GM13977 (cell line): ENCODE results near the gene DUSP22.

Source experiments
- DNase-seq: peaks from one replicate; pipeline ENCODE4 v3.0.0; 2012; ENCODE audit warnings: low spot score
- CTCF ChIP-seq: IDR thresholded peaks from 2 replicates; pipeline ENCODE4 v1.5.1; 2012; ENCODE audit warnings: mild to moderate bottlenecking, control low read depth; ENCODE audit not compliant: insufficient read depth; ENCODE audit errors: extremely low read depth, missing control alignments
- in situ Hi-C: fragments of 300-500 bp; cut with MboI; formaldehyde crosslinking; loops from one replicate; pipeline ENCODE4 v1.12.0; 2022; ENCODE audit warnings: low sequenced_read_pairs, low pct_unique_long_range_greater_than_20kb, mixed read lengths, inconsistent platforms; ENCODE audit not compliant: unreplicated experiment

The DUSP22 gene

GRCh38 chr6:259901-260508 lies 32.3 kb upstream of the DUSP22 start:
- TF ChIP-seq CTCF, result no peak
- in situ Hi-C loops, result no loop called here
- peak; percentile 80 for DNase-seq

DNA sequence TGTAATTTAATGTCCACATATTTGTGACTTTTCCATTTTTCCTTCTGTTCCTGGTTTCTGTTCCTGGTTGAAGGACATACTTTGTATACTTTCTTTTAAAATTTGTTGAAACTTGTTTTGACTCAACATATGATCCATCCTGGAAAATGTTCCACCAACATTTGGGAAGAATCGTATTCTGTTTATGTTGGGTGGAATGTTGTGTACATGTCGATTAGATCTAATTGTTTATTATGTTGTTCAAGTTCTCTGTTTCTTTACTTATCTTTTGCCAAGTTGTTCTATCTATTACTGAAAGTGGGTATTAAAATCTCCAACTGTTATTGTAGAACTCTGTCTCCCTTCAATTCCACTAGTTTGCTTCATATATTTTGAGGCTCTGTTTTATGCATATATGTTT lies 27.7 kb upstream of the DUSP22 start:
- TF ChIP-seq CTCF, result no peak
- in situ Hi-C loops, result no loop called here
- no peak for DNase-seq

DNA sequence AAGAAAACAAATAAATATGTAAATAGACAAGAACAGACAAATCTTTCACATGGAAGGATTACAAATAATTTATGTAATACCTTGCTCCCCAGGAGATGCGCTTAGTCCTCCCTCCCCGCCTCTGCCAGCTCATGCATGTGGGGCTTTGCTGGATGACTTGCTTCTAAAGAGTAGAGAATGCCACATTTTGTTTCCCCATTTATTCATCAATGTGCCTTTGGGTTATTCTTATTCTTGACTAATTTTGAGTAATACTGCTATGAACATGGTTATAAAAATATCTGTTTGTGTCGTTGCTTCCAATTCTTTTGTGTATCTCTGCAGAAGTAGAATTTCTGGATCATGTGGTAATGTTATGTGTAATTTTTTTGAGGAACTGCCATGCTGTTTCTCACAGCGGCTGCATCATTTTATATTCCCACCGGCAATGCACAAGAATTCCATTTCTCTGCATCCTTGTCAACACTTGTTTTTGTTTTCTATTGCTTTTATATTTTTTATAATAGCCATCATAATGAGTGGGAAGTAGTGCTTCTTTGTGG lies 23.8 kb upstream of the DUSP22 start:
- no peak for DNase-seq
- in situ Hi-C loops, result no loop called here
- no peak for TF ChIP-seq CTCF

- no peak for TF ChIP-seq CTCF
- in situ Hi-C loops, result no loop called here
- DNase-seq, result no peak
Observed at GRCh38 chr6:273551-274058, 18.7 kb upstream of the DUSP22 start.

DNA sequence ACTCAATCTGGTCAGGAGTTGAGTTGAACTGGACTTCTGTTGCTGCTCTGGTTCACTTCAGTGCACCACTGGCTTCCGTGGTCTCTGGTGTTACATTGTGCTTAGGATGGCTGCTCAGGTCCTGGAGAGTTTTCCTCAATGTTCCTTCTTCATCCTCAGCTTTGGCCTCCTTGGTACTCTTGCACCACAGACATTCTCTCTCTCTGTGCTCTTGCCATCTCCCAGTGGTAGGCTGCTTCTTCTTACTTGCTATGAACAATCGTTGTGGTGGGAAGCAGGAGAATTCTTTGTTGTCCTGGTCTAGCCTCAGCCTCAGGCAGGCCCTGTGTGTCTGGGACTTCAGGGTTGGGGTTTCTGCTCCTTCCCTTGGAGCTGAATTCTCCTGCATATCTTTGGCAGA lies 14.5 kb upstream of the DUSP22 start:
- TF ChIP-seq CTCF, result no peak
- DNase-seq, result no peak
- in situ Hi-C loops, result no loop called here

GRCh38 chr6:278494-278893 lies 13.8 kb upstream of the DUSP22 start:
- in situ Hi-C loops, result no loop called here
- TF ChIP-seq CTCF, result no peak
- no peak for DNase-seq
